Head of caudate nucleus (tissue), 42 donors: ENCODE results near the gene GALNT4.

Experiments used
- DNase-seq, 42 donors: peaks; one replicate each; pipeline versions ENCODE4 v3.0.0 to v3.0.0-alpha.2; 2020 to 2021; ENCODE audit warnings: mixed read lengths in 7 of 42
- intact Hi-C: fragments of 100-400 bp; cut with DNase I; formaldehyde crosslinking; loops from one replicate; pipeline ENCODE4 v1.15.0; 2022

GALNT4 gene

GRCh38 chr12:89524541-89525304 is at the start of gene GALNT4:
Gene GALNT4, minus strand, starts transcription at chr12:89524796. Its CDS starts 247 bp downstream, at chr12:89524549.
- peak; percentile 61 to 91 (median 80) for DNase-seq
- intact Hi-C loops: loop anchor here (2.0 to 5.0 kb wide), 3 partner anchors 52 to 507 kb away; partner anchors contain the start of gene DUSP6

- intact Hi-C loops: no loop called here
- DNase-seq: peak in 23 of 42 donors; percentile 13 to 66 (median 35)
Measured at GRCh38 chr12:89573051-89573810, 48.6 kb upstream of the GALNT4 start.

GRCh38 chr12:89571491-89572195 is 47.0 kb upstream of the GALNT4 start:
- intact Hi-C loops: no loop called here
- DNase-seq: no peak

- no peak for DNase-seq
- intact Hi-C loops: no loop called here
Measured at GRCh38 chr12:89568484-89568883, 43.9 kb upstream of the GALNT4 start.

GRCh38 chr12:89567691-89568239 is 43.2 kb upstream of the GALNT4 start:
- no peak for DNase-seq
- intact Hi-C loops: no loop called here

GRCh38 chr12:89566615-89567014 is 42.0 kb upstream of the GALNT4 start:
- no peak for DNase-seq
- intact Hi-C loops: no loop called here

- no peak for DNase-seq
- intact Hi-C loops: no loop called here
Measured at GRCh38 chr12:89565002-89565401, 40.4 kb upstream of the GALNT4 start.

GRCh38 chr12:89559753-89560152 is 35.2 kb upstream of the GALNT4 start:
- no peak for DNase-seq
- intact Hi-C loops: no loop called here

GRCh38 chr12:89556976-89557375 is 32.4 kb upstream of the GALNT4 start:
- intact Hi-C loops: no loop called here
- DNase-seq: no peak

GRCh38 chr12:89552376-89552775 is 27.8 kb upstream of the GALNT4 start:
- no peak for DNase-seq
- intact Hi-C loops: no loop called here

GRCh38 chr12:89551747-89552146 is 27.2 kb upstream of the GALNT4 start:
- DNase-seq: no peak
- intact Hi-C loops: no loop called here

- peak in 18 of 42 donors; percentile 13 to 72 (median 35) for DNase-seq
- intact Hi-C loops: loop anchor here (5.0 kb wide), 1 partner anchor 160 kb away; the partner anchor contains the start of gene ATP2B1
Measured at GRCh38 chr12:89547101-89547500, 22.5 kb upstream of the GALNT4 start.

- intact Hi-C loops: loop anchor here (5.0 kb wide), 1 partner anchor 161 kb away; the partner anchor contains the start of gene ATP2B1
- no peak for DNase-seq
Measured at GRCh38 chr12:89546151-89546550, 21.6 kb upstream of the GALNT4 start.

GRCh38 chr12:89544681-89545184 is 20.1 kb upstream of the GALNT4 start:
- peak in 19 of 42 donors; percentile 5 to 54 (median 25) for DNase-seq
- intact Hi-C loops: loop anchor here (5.0 kb wide), 2 partner anchors 163 to 1313 kb away; partner anchors contain the start of gene ATP2B1

GRCh38 chr12:89544022-89544421 is 19.4 kb upstream of the GALNT4 start:
- intact Hi-C loops: loop anchor here (5.0 kb wide), 1 partner anchor 1313 kb away; no protein-coding TSS in a partner anchor
- no peak for DNase-seq

GRCh38 chr12:89542912-89543592 is 18.5 kb upstream of the GALNT4 start:
- peak in 41 of 42 donors; percentile 27 to 89 (median 72) for DNase-seq
- intact Hi-C loops: loop anchor here (5.0 kb wide), 1 partner anchor 1314 kb away; no protein-coding TSS in a partner anchor

- intact Hi-C loops: loop anchor here (5.0 kb wide), 1 partner anchor 1315 kb away; no protein-coding TSS in a partner anchor
- no peak for DNase-seq
Measured at GRCh38 chr12:89542236-89542635, 17.6 kb upstream of the GALNT4 start.

- DNase-seq: no peak
- intact Hi-C loops: loop anchor here (5.0 kb wide), 1 partner anchor 1317 kb away; no protein-coding TSS in a partner anchor
Measured at GRCh38 chr12:89540586-89540985, 16.0 kb upstream of the GALNT4 start.
